HUES6 (cell line): ENCODE results near the gene SPOCK1.
"Not testable (repeated sequence)": the region's sequence is repeated elsewhere in the genome, so short reads cannot be mapped to it uniquely, and the experiment has no call there.

Experiments used
- H3K27ac ChIP-seq: 2 replicates; pipeline ENCODE4 v1.7.0; 2013; ENCODE audit warnings: low read depth, mild to moderate bottlenecking, low read length, inconsistent platforms
- H3K27me3 ChIP-seq: 2 replicates; pipeline ENCODE4 v1.6.1; 2013; ENCODE audit warnings: low read length; ENCODE audit not compliant: control insufficient read depth, insufficient read depth
- H3K36me3 ChIP-seq: 2 replicates; pipeline ENCODE4 v1.6.1; 2013; ENCODE audit warnings: low read length; ENCODE audit not compliant: control insufficient read depth, insufficient read depth
- H3K4me1 ChIP-seq: 2 replicates; pipeline ENCODE4 v1.6.1; 2013; ENCODE audit warnings: low read length; ENCODE audit not compliant: control insufficient read depth, insufficient read depth
- H3K4me3 ChIP-seq: 2 replicates; pipeline ENCODE4 v1.5.1; 2013; ENCODE audit warnings: low read depth, low read length
- H3K9ac ChIP-seq: one replicate; pipeline ENCODE4 v1.6.1; 2013; ENCODE audit warnings: mild to moderate bottlenecking, low read length
- H3K9me3 ChIP-seq: 2 replicates; pipeline ENCODE4 v1.6.1; 2013; ENCODE audit warnings: low read depth, low read length; ENCODE audit not compliant: control insufficient read depth, insufficient read depth

SPOCK1 gene

GRCh38 chr5:137506296-137506695 is 7.2 kb upstream of the SPOCK1 start:
- H3K36me3 ChIP-seq, result no peaks in the 10 kb centered on the region
- H3K9me3 ChIP-seq, result no peaks in the 10 kb centered on the region
- no peak overlapping the region for H3K27ac ChIP-seq
- no peak overlapping the region for H3K4me3 ChIP-seq
- H3K9ac ChIP-seq, result no peak overlapping the region
- H3K27me3 ChIP-seq, result peaks cover 48% of the 10 kb centered on the region; the same call in 1 of the 2 replicates
- H3K4me1 ChIP-seq, result no peaks in the 10 kb centered on the region

DNA sequence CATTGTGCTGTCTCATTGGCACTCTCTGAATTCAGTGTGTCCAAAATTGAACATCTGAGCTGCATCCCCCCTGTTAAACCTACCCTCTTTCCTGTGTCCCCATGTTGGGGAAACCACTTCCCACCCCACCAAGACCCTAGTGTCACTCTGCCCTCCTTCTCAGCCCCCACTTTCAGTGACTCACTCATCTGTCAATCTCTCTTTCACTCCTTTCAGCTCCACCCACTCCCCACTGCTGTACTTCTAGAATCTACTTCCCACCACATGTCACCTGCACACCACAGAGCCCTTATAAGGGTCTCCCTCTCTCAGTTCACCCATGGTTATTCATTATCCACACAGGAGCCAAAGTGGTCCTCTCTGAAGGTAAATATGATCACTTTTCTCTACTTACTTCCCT is 5.8 kb upstream of the SPOCK1 start:
- Histone ChIP-seq H3K9me3 (no peaks in the 10 kb centered on the region), H3K4me1 (no peaks in the 10 kb centered on the region), H3K27me3 (peaks cover 46% of the 10 kb centered on the region; the same call in 1 of the 2 replicates), H3K9ac (no peak overlapping the region), H3K4me3 (no peak overlapping the region), H3K27ac (no peak overlapping the region), H3K36me3 (no peaks in the 10 kb centered on the region)

GRCh38 chr5:137503456-137503855 is 4.3 kb upstream of the SPOCK1 start:
- Histone ChIP-seq H3K27me3 (peaks cover 49% of the 10 kb centered on the region), H3K9me3 (no peaks in the 10 kb centered on the region), H3K4me3 (no peak overlapping the region), H3K27ac (no peak overlapping the region), H3K9ac (no peak overlapping the region), H3K4me1 (no peaks in the 10 kb centered on the region), H3K36me3 (no peaks in the 10 kb centered on the region)

DNA sequence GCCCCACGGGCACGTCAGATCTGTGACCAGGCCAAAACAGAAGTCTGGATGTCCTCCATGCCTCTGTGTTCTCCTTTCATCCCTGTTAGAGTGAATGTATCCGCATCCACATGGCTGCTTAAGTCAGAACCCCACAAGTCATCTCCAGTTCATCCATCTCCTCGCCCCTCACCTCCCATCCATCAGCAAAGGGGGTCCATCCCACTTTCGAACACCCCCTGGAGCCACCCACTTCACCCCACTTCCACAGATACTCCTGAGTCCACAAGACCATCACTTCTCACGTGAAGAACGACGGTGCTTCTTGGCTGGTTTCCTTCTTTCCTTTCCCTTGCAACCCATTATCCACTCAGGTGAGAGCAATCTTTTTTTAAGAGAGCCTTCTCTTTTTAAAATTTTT is 3.5 kb upstream of the SPOCK1 start:
- no peaks in the 10 kb centered on the region for H3K9me3 ChIP-seq
- H3K27ac ChIP-seq, result no peak overlapping the region
- H3K9ac ChIP-seq, result no peak overlapping the region
- no peaks in the 10 kb centered on the region for H3K36me3 ChIP-seq
- H3K4me3 ChIP-seq, result no peak overlapping the region
- peaks cover 57% of the 10 kb centered on the region for H3K27me3 ChIP-seq
- H3K4me1 ChIP-seq, result no peaks in the 10 kb centered on the region

DNA sequence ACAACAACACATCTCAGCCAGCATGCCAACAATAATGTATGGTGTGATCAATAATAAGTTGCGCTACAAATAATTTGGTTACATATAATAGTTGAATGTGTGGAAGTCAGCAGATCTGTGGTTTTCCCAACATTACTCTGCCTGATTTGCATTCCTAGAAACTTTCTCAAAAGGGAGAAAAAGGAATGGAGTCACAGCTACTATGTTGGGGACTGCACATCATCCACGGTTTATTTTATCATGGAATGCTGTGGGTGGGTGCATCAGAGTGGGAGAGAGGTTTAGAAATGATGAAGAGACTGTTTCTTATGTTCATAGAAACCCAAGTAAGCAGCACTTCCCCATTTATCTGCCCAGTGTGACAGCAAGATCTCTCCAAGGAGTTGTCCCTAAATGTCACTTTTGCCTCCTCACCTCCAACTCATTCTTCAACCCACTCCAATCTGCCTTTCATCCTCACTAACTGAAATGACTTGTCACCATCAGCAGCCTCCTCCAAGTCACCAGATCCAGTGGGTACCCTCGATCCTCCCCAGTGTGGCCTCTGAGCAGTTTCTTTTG is 2.8 kb upstream of the SPOCK1 start:
- H3K9me3 ChIP-seq, result no peaks in the 10 kb centered on the region
- no peak overlapping the region for H3K4me3 ChIP-seq
- no peak overlapping the region for H3K9ac ChIP-seq
- no peaks in the 10 kb centered on the region for H3K4me1 ChIP-seq
- no peak overlapping the region for H3K27ac ChIP-seq
- peaks cover 64% of the 10 kb centered on the region for H3K27me3 ChIP-seq
- no peaks in the 10 kb centered on the region for H3K36me3 ChIP-seq

- no peaks in the 10 kb centered on the region for H3K4me1 ChIP-seq
- H3K27me3 ChIP-seq, result peaks cover 71% of the 10 kb centered on the region
- H3K27ac ChIP-seq, result no peak overlapping the region
- no peak overlapping the region for H3K4me3 ChIP-seq
- no peak overlapping the region for H3K9ac ChIP-seq
- H3K9me3 ChIP-seq, result no peaks in the 10 kb centered on the region
- no peaks in the 10 kb centered on the region for H3K36me3 ChIP-seq
These were observed 2.1 kb upstream of the SPOCK1 start for GRCh38 chr5:137501226-137501625.

DNA sequence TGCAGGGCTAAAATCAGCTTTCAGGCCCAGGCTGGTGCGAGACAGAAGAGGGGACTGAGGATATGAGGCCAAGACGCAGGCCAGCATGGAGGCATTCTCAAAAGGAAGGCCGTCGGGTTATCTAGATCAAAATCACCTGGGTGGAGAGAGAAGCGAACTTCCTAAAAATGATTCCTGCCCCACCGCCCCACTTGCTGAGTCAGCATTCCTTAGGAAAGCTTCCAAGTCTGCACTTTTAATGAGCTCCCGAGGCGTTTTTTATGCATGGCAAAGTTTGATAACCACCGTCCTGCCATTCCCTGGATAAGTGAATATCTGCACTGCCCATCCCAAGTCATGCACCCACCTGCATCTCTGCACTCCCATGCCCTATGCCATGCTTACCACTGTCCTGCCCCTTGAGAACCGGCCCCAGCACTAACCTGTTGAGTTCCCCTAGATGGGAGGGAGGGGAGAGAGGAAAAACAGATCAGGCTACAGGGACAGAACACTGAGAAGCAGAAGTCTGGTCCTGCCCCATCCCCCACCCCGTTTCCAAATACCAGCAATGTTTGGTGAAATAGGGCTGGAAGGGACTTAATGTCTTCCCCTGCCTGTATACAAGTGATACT is 1.6 kb upstream of the SPOCK1 start:
- H3K9ac ChIP-seq, result no peak overlapping the region
- no peaks in the 10 kb centered on the region for H3K9me3 ChIP-seq
- H3K36me3 ChIP-seq, result no peaks in the 10 kb centered on the region
- H3K27ac ChIP-seq, result no peak overlapping the region
- no peaks in the 10 kb centered on the region for H3K4me1 ChIP-seq
- no peak overlapping the region for H3K4me3 ChIP-seq
- peaks cover 76% of the 10 kb centered on the region for H3K27me3 ChIP-seq

DNA sequence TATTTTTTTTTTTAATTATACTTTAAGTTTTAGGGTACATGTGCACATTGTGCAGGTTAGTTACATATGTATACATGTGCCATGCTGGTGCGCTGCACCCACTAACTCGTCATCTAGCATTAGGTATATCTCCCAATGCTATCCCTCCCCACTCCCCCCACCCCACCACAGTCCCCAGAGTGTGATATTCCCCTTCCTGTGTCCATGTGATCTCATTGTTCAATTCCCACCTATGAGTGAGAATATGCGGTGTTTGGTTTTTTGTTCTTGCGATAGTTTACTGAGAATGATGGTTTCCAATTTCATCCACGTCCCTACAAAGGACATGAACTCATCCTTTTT is 351 bp upstream of the SPOCK1 start:
- H3K27ac ChIP-seq, H3K36me3 ChIP-seq, H3K4me1 ChIP-seq, H3K9ac ChIP-seq, H3K9me3 ChIP-seq, H3K4me3 ChIP-seq: not testable (repeated sequence)
- peaks cover 79% of the 10 kb centered on the region for H3K27me3 ChIP-seq

DNA sequence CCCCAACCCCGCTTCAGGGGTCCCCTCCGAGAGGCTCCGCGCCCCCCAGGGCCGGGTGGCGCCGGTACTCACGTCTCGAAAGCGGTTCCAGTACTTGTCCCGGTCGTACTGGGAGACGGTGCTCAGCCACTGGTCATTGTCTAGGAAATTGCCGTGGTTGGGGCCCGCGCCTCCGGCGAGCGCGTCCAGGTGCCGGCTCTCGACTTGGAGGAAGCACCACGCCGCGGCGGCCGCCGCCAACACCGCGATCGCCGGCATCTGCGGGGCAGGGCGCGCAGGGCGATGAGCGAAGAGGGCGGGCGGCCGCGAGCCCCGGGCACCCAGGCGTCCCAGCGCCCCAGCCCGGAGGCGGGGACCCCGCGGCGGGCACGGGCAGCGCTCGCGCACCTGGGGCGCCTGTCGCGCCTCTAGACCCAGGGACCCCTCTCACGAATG is 808 bp downstream of the SPOCK1 start:
- peaks cover 70% of the 10 kb centered on the region for H3K27me3 ChIP-seq
- H3K4me1 ChIP-seq, result no peaks in the 10 kb centered on the region
- no peaks in the 10 kb centered on the region for H3K36me3 ChIP-seq
- H3K9me3 ChIP-seq, result no peaks in the 10 kb centered on the region
- no peak overlapping the region for H3K9ac ChIP-seq
- H3K27ac ChIP-seq, result no peak overlapping the region
- peak overlapping the region; percentile 62 for H3K4me3 ChIP-seq

- Histone ChIP-seq H3K36me3 (no peaks in the 10 kb centered on the region), H3K27me3 (peaks cover 66% of the 10 kb centered on the region), H3K4me1 (no peaks in the 10 kb centered on the region), H3K9me3 (no peaks in the 10 kb centered on the region), H3K4me3 (peak overlapping the region; percentile 62), H3K27ac (no peak overlapping the region), H3K9ac (no peak overlapping the region)
These were observed 1.5 kb downstream of the SPOCK1 start for GRCh38 chr5:137497396-137498290.

GRCh38 chr5:137496919-137497318 is 2.2 kb downstream of the SPOCK1 start:
- H3K4me3 ChIP-seq, result no peak overlapping the region
- no peak overlapping the region for H3K9ac ChIP-seq
- peaks cover 59% of the 10 kb centered on the region for H3K27me3 ChIP-seq
- no peaks in the 10 kb centered on the region for H3K36me3 ChIP-seq
- H3K4me1 ChIP-seq, result no peaks in the 10 kb centered on the region
- H3K9me3 ChIP-seq, result no peaks in the 10 kb centered on the region
- H3K27ac ChIP-seq, result no peak overlapping the region
